Measurements from ENCODE around the gene ASS1. TPM values are rescaled to one million over a fixed set of nuclear protein-coding genes. Genes with fewer than 3 reads are reported as not detected.

ASS1 gene
- total RNA-seq, 1 donor from 2014 or later, result 96.0 TPM

DNA sequence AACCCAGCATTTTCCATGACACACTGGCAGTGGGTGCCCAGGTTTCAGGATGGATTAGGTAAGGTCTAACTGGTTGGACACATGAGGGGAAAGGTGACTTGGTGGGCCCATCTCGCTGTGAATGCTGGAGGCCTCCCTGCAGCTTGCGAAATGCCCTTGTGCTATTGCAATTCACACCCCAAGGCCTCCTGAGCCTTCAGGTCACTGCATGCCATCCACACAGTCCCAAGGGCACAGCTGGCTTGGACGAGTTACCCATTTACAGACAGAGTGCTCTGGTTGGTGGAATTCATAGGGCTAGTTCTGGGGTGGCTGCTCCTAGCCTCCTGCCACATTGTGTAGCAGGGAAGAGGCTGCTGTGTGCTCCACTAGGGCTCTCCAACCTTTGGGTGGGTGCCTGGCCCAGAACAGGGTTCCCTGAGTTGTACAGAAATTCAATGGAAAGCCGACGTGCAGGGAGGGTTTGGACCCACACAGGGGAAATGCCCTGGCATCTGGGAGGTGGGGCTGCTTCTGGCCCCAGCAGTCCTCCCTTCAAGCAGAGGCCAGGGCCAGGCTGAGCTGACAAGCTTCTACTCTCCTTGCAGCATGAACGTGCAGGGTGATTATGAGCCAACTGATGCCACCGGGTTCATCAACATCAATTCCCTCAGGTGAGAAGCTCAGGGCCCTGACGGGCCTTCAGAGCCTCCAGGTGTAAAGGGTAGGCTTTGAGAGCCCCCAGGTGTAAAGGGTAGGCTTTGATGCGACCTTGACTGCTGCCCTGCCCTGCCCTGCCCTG lies 54.3 kb downstream of the ASS1 start:
- no peak overlapping the region for H3K4me3 ChIP-seq
- H3K36me3 ChIP-seq, result peaks cover 4% of the 10 kb centered on the region
- no peaks in the 10 kb centered on the region for H3K4me1 ChIP-seq
- TF ChIP-seq, protein P1, sequence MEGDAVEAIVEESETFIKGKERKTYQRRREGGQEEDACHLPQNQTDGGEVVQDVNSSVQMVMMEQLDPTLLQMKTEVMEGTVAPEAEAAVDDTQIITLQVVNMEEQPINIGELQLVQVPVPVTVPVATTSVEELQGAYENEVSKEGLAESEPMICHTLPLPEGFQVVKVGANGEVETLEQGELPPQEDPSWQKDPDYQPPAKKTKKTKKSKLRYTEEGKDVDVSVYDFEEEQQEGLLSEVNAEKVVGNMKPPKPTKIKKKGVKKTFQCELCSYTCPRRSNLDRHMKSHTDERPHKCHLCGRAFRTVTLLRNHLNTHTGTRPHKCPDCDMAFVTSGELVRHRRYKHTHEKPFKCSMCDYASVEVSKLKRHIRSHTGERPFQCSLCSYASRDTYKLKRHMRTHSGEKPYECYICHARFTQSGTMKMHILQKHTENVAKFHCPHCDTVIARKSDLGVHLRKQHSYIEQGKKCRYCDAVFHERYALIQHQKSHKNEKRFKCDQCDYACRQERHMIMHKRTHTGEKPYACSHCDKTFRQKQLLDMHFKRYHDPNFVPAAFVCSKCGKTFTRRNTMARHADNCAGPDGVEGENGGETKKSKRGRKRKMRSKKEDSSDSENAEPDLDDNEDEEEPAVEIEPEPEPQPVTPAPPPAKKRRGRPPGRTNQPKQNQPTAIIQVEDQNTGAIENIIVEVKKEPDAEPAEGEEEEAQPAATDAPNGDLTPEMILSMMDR (IDR thresholded peaks at IDR 0.05), result no peak
- ATAC-seq, result no peak
- intact Hi-C loops (cut with DNase I), result no loop called here
- H3K27me3 ChIP-seq, result no peaks in the 10 kb centered on the region
- H3K9me3 ChIP-seq, result no peaks in the 10 kb centered on the region
- DNase-seq, result no peak
- no peak overlapping the region for H3K27ac ChIP-seq

DNA sequence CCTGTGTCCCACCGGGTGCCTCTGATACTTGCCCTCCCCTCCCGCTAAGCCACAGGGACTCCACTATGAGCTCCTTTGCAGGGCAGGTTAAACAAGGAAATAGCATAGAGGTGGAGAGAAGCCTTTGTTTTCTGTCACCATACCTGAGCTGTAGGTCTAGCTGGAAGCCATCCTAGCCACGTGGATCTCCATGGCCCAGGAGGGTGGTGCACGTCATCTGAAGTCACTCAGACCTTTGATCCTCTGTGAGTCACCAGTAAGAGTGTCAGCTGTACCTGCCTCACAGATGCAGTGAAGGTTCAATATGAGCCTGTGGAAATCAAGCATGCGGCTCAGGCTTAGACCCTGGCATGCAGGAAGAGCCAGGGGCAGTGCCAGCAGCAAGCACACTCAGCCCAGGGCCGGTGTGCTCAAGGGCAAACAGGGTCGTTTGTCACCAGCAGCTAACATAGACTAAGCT lies 55.1 kb downstream of the ASS1 start:
- no peaks in the 10 kb centered on the region for H3K27me3 ChIP-seq
- H3K27ac ChIP-seq, result no peak overlapping the region
- intact Hi-C loops (cut with DNase I), result no loop called here
- H3K36me3 ChIP-seq, result peaks cover 4% of the 10 kb centered on the region
- H3K4me3 ChIP-seq, result no peak overlapping the region
- DNase-seq (no peak), ATAC-seq (peak; percentile 11)
- no peaks in the 10 kb centered on the region for H3K9me3 ChIP-seq
- TF ChIP-seq, protein P1 (IDR thresholded peaks at IDR 0.05), result no peak
- no peaks in the 10 kb centered on the region for H3K4me1 ChIP-seq

DNA sequence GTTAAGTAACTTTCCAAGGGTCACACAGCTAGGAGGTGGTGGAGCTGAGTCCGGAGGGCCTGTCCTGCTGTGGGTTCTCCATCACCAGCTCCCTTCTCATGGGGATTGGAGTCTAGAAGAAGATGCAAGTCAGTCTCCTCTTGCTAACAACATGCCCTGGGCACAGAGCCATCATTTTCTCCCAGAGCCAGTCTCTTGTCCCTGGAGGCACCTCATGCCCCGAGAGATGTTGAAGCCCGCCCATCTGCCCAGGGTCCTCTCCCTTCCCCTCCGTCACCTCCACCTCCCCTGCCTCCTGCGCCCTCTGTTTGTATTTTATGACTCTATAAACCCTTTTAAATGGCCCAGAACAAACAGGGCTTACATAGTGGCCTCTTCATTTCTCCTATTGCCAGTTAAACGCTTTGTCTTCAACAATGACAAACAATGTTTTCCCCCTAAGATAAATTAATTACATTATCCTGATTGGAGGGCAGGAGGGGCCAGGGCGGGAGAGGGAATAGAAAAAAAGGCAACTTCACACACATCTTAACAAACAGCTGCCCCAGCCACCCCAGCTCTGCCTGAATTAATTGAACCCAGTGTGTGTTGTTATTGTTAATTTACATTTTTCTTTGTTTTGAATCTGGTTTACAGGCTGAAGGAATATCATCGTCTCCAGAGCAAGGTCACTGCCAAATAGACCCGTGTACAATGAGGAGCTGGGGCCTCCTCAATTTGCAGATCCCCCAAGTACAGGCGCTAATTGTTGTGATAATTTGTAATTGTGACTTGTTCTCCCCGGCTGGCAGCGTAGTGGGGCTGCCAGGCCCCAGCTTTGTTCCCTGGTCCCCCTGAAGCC lies 55.8 kb downstream of the ASS1 start:
- DNase-seq (no peak), ATAC-seq (no peak)
- Histone ChIP-seq H3K4me1 (no peaks in the 10 kb centered on the region), H3K4me3 (no peak overlapping the region), H3K27me3 (no peaks in the 10 kb centered on the region), H3K36me3 (peaks cover 4% of the 10 kb centered on the region), H3K27ac (no peak overlapping the region), H3K9me3 (no peaks in the 10 kb centered on the region)
- TF ChIP-seq, protein P1 (IDR thresholded peaks at IDR 0.05), result no peak
- intact Hi-C loops (cut with DNase I), result no loop called here

DNA sequence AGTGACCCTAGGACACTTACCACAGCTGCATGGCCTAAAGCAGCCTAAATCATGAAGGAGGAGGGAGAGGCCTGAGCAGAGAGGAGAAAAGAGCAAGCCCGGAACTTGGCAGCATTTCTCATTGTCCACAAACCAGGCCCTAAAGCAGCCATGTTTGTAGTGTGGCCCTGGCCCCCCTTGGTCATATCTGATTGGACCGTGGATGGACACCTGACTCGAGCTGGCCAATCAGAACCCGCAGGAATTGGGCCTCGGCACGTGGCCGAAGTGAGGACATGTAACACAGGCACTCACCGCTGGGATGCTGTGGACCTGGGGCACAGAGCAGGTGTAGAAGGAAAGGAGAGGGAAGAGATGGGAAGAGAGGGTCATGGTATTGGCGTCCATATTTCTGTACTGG lies 56.9 kb downstream of the ASS1 start:
- Histone ChIP-seq H3K4me1 (no peaks in the 10 kb centered on the region), H3K27me3 (no peaks in the 10 kb centered on the region), H3K27ac (no peak overlapping the region), H3K4me3 (no peak overlapping the region), H3K9me3 (no peaks in the 10 kb centered on the region), H3K36me3 (peaks cover 4% of the 10 kb centered on the region)
- intact Hi-C loops (cut with DNase I), result no loop called here
- DNase-seq, result no peak
- ATAC-seq, result no peak
- TF ChIP-seq, protein P1 (IDR thresholded peaks at IDR 0.05), result no peak

DNA sequence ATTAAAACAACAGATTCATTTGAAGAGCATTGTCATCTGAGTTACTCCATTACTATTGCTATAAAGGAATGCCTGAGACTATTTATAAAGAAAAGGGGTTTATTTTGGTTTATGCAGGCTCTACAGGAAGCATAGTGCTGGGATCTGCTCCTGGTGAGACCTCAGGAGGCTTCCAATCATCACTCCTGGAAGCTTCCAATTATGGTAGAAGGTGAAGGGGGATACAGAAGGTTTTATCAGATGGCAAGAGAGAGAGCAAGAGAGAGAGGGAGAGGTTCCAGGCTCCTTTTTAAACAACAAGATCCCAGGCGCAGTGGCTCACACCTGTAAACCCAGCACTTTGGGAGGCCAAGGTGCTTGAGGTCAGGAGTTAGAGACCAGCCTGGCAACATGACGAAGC lies 63.5 kb downstream of the ASS1 start:
- Histone ChIP-seq H3K4me1 (no peaks in the 10 kb centered on the region), H3K27me3 (no peaks in the 10 kb centered on the region), H3K9me3 (no peaks in the 10 kb centered on the region), H3K36me3 (no peaks in the 10 kb centered on the region), H3K27ac (no peak overlapping the region), H3K4me3 (no peak overlapping the region)
- TF ChIP-seq, protein P1 (IDR thresholded peaks at IDR 0.05), result no peak
- ATAC-seq, result no peak
- DNase-seq, result no peak
- intact Hi-C loops (cut with DNase I), result no loop called here
